ENCODE data around the gene RFC5.

The RFC5 gene, protein sequence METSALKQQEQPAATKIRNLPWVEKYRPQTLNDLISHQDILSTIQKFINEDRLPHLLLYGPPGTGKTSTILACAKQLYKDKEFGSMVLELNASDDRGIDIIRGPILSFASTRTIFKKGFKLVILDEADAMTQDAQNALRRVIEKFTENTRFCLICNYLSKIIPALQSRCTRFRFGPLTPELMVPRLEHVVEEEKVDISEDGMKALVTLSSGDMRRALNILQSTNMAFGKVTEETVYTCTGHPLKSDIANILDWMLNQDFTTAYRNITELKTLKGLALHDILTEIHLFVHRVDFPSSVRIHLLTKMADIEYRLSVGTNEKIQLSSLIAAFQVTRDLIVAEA

GRCh38 chr12:118016424-118017264 lies at the start of gene RFC5:
Gene RFC5, plus strand, starts transcription at chr12:118016703. Its CDS starts 125 bp downstream, at chr12:118016828.
- DNase-seq (ENCODE audit: low read depth in 2 of 2) = peak; percentile 98
- peak within 1 kb of the TSS; percentile 96 to 97 for H3K4me3 ChIP-seq (replicated peaks in 1 of 2; ENCODE audit: low read depth in 2 of 2, low read length in 2 of 2)

DNA sequence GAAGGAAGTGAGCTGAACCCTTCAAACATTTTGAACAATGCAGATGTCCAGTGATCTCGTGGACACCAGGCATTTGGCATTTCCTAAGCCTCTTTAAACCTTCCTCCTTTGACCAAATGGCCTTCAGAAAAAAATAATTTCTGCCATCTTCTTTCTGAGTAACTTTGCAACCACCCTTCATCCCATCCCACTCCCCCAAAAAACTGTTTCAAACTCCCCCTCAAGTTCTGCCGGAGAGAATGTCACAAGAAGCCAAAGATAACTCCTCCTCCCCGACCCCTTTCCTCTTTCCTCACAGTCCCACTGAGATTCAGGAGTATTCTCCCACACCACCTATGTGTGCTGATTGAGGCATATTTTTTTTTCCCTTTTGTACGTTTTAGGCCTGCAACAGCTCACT lies 49.5 kb upstream of the RFC5 start:
- H3K4me3 ChIP-seq (replicated peaks in 1 of 2; ENCODE audit: low read depth in 2 of 2, low read length in 2 of 2) = no peak overlapping the region
- no peak for TF ChIP-seq CTCF (IDR thresholded peaks at IDR 0.05; ENCODE audit: low read depth, low read length)
- no peak for DNase-seq (ENCODE audit: low read depth in 2 of 2)

More at GRCh38 chr12:118016424-118017264, at the start of gene RFC5:
- TF ChIP-seq CTCF (IDR thresholded peaks at IDR 0.05; ENCODE audit: low read depth, low read length) = no peak

- no peak for DNase-seq (ENCODE audit: low read depth in 2 of 2)
- no peak for TF ChIP-seq CTCF (IDR thresholded peaks at IDR 0.05; ENCODE audit: low read depth, low read length)
- H3K4me3 ChIP-seq (replicated peaks in 1 of 2; ENCODE audit: low read depth in 2 of 2, low read length in 2 of 2) = no peak overlapping the region
These were observed 49.0 kb upstream of the RFC5 start for GRCh38 chr12:117967512-117967911.

- no peak for TF ChIP-seq CTCF (IDR thresholded peaks at IDR 0.05; ENCODE audit: low read depth, low read length)
- H3K4me3 ChIP-seq (replicated peaks in 1 of 2; ENCODE audit: low read depth in 2 of 2, low read length in 2 of 2) = peak overlapping the region in 1 of 2 donors; percentile 30
These were observed 48.2 kb upstream of the RFC5 start for GRCh38 chr12:117968151-117968789.

DNA sequence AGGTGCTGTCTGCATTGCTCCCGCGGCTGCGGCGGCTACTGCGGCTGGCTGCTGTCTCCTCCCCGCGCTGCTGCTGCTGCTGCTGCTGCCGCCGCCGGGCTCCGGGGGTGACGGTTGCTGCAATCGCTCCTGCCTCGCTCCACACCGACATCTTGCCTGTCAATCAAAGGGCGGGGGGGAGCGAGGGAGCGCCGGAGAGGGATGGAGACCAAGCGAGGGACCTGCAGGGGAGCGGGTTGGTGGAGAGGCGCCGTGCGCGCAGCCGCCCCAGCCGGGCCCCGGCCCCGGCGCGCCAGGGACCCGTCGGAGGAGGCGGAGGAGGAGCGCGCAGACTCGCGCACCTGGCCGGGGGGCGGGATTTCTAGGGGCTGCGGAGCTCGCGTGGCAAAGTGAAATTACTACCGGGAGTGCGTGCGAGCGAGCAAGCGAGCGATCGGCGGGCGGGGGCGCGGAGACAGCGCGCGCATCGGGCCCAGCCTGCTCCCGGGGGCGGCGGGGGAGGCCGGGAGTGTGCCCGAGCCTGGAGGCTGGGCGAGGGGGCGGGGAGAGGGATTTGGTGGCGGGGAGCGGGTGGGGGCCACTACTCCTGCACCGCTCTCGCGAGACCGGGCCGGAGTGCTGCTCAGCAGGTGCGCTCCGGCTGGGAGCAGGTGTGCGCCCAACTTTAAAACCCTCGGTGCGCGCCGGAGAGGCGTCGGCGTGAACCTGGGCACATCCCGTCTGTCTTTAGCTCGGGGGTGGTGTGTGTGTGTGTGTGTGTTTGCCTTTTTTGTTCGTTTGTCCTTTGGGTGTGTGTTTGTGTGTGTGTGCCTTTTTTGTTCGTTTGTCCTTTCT lies 47.5 kb upstream of the RFC5 start, which contains the start of gene KSR2:
TSS of gene KSR2 (minus strand) at position 165 of the 834 bp plus-strand sequence. CDS start 735 bp downstream, outside the sequence.
- no peak for TF ChIP-seq CTCF (IDR thresholded peaks at IDR 0.05; ENCODE audit: low read depth, low read length)
- DNase-seq (ENCODE audit: low read depth in 2 of 2) = peak; percentile 4 to 16
- peak within 1 kb of the TSS in 1 of 2 donors; percentile 30 for H3K4me3 ChIP-seq (replicated peaks in 1 of 2; ENCODE audit: low read depth in 2 of 2, low read length in 2 of 2)

More at GRCh38 chr12:117968151-117968789, 48.2 kb upstream of the RFC5 start:
- no peak for DNase-seq (ENCODE audit: low read depth in 2 of 2)

- H3K4me3 ChIP-seq (replicated peaks in 1 of 2; ENCODE audit: low read depth in 2 of 2, low read length in 2 of 2) = no peak overlapping the region
- no peak for TF ChIP-seq CTCF (IDR thresholded peaks at IDR 0.05; ENCODE audit: low read depth, low read length)
- no peak for DNase-seq (ENCODE audit: low read depth in 2 of 2)
These were observed 46.2 kb upstream of the RFC5 start for GRCh38 chr12:117970334-117970733.

All from cardiac fibroblast (primary cell).